ENCODE measurements around the gene CEACAM21.
"Not testable (repeated sequence)": the region's sequence is repeated elsewhere in the genome, so short reads cannot be mapped to it uniquely, and the experiment has no call there.

CEACAM21 gene

GRCh38 chr19:41581068-41581467 lies 5.1 kb downstream of the CEACAM21 start:
- not testable (repeated sequence) for H3K4me3 ChIP-seq, H3K27ac ChIP-seq

DNA sequence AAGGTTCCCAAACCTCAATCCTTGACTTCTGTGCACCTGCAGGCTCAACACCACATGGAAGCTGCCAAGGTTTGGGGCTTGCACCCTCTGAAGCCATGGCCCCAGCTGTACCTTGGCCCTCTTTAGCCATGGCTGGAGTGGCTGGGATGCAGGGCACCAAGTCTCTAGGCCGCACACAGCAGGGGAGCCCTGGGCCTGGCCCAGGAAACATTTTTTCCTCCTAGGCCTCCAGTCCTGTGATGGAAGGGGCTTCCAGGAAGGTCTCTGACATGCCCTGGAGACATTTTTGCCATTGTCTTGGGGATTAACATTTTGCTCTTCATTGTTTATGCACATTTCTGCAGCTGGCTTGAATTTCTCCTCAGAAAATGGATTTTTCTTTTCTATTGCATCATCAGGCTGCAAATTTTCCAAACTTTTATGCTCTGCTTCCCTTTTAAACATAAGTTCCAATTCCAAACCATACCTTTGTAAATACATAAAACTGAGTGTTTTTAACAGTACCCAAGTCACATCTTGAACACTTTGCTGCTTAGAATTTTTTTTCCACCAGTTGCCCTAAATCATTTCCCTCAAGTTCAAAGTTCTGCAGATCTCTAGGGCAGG lies 6.7 kb downstream of the CEACAM21 start:
- not testable (repeated sequence) for H3K27ac ChIP-seq, H3K4me3 ChIP-seq

DNA sequence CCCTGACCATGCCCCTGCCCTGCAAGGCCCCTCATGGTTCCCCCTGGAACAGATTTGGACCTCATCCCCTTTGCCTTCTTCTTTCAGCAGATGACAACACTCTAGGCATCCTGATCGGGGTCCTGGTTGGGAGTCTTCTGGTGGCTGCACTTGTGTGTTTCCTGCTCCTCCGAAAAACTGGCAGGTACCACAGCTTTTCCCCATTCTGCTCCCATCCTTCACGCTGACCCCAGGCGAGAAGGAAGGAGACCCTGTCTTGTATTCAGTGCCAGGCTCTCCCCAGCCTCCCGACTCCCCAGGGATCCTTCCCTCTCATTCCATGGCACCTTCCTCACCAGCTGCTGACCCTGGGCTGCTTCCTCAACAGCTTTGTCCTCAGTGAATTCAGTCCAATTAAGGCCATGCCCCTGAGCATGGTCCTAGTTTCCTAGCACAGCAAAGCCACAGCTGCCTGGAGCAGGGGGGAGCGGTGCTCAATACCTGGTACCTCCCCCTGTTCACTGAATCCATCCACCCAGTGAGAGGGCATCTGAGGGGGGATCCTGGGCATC lies 8.4 kb downstream of the CEACAM21 start:
- no peak overlapping the region for H3K27ac ChIP-seq
- H3K4me3 ChIP-seq, result no peak overlapping the region

GRCh38 chr19:41584931-41585330 lies 9.0 kb downstream of the CEACAM21 start:
- Histone ChIP-seq H3K27ac (no peak overlapping the region), H3K4me3 (no peak overlapping the region)

DNA sequence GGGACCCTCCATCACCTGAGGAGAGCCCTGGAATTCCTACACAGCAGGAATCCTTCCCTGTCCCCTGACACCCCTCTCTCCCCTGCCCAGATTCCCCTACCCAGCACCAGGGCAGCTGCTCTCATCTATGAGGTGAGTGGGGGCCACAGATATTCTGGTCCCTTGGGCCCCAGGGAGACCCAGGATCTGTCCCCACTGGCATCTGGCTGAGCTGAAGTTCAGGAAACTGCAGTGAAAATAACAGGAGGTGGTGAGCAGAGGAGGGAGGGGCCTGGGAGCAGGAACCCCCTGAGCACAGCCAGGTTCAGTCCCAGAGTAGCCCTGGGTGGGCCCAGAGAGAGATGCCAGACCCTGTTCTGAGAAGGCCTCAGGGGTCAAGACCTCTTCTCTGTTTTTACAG lies 10.1 kb downstream of the CEACAM21 start:
- Histone ChIP-seq H3K27ac (no peak overlapping the region), H3K4me3 (no peak overlapping the region)

DNA sequence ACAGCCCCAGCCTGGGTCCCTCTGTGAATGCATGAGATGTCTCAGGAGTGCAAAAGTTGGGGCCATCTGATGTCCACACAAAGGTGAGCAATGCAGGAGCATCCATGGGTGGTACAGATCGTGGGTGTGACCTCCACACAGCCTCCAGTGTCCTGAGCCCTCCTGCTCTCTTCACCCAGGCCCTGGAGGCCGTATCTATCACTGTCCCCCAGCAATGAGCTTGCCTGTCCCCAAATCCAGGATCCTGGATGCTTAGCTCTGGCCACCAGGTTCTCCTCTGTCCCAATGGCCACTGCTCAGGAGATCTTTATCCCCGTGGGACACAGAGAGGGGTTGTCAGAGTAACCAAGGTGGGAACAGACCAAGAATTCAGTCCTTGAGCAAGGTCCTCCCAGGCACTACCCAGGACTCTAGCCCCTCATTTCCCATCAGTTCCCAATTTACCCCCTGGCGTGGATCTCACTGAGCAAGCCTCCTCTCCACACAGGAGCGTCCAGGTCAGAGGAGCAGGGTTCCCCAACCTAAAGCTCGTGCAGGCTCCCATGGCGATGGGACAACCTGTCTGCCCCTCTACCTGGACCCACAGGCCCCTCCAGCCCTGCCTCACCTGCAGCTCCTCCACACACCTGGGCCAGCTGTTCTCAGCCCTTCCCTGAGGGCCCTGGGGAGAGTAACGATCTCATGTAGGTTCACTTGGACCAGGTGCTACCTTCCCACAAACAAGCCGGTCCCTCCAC lies 11.3 kb downstream of the CEACAM21 start:
- H3K27ac ChIP-seq, result no peak overlapping the region
- H3K4me3 ChIP-seq, result no peak overlapping the region

- Histone ChIP-seq H3K4me3 (no peak overlapping the region), H3K27ac (no peak overlapping the region)
These were observed 11.9 kb downstream of the CEACAM21 start for GRCh38 chr19:41587838-41588210.

- no peak overlapping the region for H3K27ac ChIP-seq
These were observed 12.7 kb downstream of the CEACAM21 start for GRCh38 chr19:41588497-41589209.

GRCh38 chr19:41589371-41589770 lies 13.4 kb downstream of the CEACAM21 start:
- Histone ChIP-seq H3K27ac (no peak overlapping the region), H3K4me3 (no peak overlapping the region)

More at GRCh38 chr19:41588497-41589209, 12.7 kb downstream of the CEACAM21 start:
- H3K4me3 ChIP-seq, result no peak overlapping the region

DNA sequence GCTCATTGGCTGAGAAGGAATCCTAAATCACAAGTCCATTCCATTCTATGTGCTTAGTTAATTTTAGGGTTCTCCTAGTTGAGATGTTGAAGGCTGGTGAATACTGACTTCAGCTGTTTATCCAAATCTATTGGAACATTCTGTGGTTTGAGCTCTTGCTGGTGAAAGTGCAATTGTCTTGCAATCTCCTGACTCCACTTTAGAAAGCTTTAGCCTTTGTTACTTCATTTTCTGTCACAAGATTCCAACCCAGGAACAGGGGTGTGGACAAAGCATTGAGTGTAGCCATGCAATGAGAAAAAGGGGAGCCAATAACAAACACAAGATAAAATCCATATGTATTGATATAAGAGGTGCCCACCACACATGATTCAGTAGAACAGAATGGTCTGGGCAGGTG lies 15.0 kb downstream of the CEACAM21 start:
- no peak overlapping the region for H3K27ac ChIP-seq
- no peak overlapping the region for H3K4me3 ChIP-seq

GRCh38 chr19:41591951-41592562 lies 16.1 kb downstream of the CEACAM21 start:
- Histone ChIP-seq H3K27ac (no peak overlapping the region), H3K4me3 (no peak overlapping the region)

GRCh38 chr19:41595258-41595889 lies 19.4 kb downstream of the CEACAM21 start:
- no peak overlapping the region for H3K27ac ChIP-seq
- no peak overlapping the region for H3K4me3 ChIP-seq

DNA sequence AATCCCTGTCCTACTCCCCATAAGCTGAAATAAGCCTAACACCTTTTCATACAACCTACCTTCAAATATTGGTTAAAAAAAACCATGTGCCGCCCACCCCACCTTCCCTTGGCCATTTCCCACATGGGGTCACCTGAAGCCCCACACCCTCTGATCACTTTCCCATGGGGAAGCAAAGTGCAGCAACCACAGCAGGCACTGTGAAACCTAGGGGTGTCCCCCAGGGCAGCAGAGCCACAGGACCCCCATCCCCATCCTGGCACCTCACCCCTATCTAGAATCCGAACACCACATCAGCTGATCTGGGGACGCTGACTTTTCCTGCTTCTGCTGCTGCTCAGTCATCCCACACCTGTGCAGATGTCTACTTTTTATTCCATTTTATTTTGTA lies 19.9 kb downstream of the CEACAM21 start:
- Histone ChIP-seq H3K27ac (no peak overlapping the region), H3K4me3 (no peak overlapping the region)

DNA sequence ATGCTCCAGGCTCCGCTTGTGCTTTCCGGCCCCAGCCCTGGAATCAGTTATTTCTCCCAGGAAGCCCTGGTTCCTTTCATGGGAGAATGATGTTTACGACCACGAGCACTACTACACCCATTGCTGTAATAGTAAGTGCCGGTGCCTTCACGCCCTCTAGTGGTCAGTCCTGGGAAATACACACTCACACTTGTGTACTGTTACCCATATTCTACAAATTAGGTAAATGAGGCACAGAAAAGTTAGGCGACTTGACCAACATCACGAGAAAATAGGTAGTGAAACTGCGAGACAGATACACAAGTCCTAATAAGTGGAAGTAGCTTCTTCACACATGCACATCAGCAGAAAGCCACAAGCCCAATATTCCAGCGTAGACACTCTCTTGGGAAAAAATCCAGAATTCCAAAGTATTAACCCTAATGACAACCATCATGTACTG lies 21.7 kb downstream of the CEACAM21 start:
- Histone ChIP-seq H3K27ac (no peak overlapping the region), H3K4me3 (no peak overlapping the region)

DNA sequence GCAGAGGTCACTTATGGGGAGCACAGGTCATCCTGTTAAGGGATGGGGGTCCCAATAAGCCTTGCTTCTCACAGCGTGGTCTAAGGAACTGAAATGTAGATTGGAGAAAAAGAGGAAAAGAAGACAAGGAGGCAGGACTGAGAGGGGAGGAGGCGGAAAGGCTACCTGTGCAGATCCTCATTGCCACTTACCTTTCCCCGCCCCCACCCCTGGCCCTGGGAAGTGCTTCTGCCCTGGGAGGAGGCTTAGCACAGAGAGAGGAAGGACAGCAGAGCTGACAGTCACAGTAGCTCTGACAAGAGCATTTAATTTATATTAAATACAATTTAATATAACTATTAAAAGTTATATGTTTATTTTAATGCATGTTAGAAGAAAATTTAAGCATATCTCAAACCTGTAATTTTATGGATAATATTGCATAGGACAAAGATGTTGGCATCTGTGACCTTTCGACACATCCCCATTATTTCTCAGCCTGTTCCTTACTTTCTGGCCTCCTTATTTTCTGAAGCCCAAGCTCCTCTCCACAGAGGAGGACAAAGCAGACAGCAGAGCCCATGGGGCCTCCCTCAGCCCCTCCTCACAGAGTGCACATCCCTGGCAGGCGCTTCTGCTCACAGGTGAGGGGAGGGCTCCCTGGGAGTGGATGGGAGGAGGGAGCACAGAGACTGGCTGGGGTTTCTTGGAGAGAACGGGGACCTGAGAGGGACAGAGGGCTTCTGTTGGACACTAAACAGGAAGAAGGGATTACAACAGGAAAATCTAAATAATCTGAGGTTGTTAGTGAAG lies 23.4 kb downstream of the CEACAM21 start:
- H3K4me3 ChIP-seq, result no peak overlapping the region
- no peak overlapping the region for H3K27ac ChIP-seq

- Histone ChIP-seq H3K4me3 (no peak overlapping the region), H3K27ac (no peak overlapping the region)
These were observed 25.8 kb downstream of the CEACAM21 start for GRCh38 chr19:41601771-41602170.

DNA sequence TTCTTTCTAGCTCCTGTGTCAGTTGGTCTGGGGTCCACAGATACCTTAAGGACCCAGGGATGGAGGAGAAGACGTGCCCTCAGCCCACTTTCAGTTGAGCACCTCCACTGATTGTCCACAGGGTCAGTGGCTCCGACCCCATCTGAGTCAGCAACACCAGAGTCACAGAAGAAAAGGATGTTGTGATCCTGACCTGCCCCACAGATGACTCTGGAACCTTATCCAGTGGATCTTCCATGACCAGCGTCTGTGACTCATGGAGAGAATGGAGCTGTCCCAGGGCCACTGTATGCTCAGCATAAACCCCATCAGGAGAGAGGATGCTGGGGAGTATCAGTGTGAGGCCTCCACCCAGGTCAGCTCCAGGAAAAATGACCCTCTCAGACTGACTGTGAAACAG lies 28.9 kb downstream of the CEACAM21 start:
- H3K27ac ChIP-seq, result no peak overlapping the region
- no peak overlapping the region for H3K4me3 ChIP-seq

DNA sequence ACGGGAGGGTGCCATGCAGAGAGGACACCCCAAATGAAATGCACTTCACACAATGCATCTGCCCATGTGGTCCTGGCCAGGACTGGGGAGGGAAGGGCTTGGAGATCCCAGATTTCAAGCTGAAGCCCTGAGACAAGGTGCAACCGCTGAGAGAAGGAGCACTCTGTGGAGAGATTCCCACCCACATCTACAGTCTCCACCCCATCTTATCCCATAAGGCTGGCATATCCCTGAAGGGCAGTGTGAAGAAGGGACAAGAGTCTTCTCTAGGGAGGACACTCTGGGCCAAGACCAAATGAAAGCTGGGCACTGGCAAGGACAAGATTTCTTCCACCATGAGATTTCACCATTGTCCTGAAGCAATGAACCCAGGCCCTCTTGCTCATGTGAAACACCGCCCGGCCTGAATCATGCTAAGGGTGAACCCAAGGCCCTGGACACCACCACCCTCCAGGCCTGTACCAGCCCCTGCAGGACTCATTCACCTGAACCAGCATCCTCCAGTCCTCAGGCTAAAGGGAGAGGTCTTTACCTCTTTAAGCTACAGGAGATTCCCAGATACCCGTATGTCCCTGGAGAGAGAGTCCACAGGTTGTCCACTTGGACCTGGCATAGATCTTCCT lies 30.4 kb downstream of the CEACAM21 start:
- H3K27ac ChIP-seq, result no peak overlapping the region
- no peak overlapping the region for H3K4me3 ChIP-seq

DNA sequence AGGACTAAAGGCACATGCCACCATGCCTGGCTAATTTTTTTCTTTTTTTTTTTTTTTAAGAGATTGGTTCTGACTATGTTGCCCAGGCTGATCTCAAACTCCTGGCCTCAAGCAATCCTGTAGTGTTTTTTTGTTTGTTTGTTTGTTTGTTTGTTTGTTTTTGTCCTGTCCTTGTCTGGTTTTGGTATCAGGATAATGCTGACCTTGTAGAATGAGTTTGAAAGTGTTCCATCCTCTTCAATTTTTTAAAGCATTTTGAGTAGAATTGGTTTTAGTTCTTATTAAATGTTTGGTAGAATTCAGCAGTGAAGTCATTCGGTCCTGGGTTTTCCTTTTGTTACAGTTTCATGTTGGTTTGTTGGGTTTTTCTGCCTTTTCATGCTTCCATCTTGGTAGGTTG lies 31.7 kb downstream of the CEACAM21 start:
- Histone ChIP-seq H3K4me3 (no peak overlapping the region), H3K27ac (no peak overlapping the region)
